SU-DHL-6 (cell line): ENCODE results near the gene CCDC15.

Source experiments
- H2AFZ ChIP-seq: fragments of 200-600 bp; sonication (generic); 2 replicates; pipeline ENCODE4 v1.6.1; 2014; ENCODE audit warnings: low read depth, mild to moderate bottlenecking, moderate library complexity, mixed read lengths, antibody characterized with exemption, low read length; ENCODE audit not compliant: severe bottlenecking
- H3F3A ChIP-seq: fragments of 200-600 bp; shearing (Covaris generic); 2 replicates; pipeline ENCODE4 v1.6.0; 2016; ENCODE audit warnings: antibody characterized with exemption, mild to moderate bottlenecking; ENCODE audit not compliant: insufficient read depth
- H3K27ac ChIP-seq: fragments of 200-600 bp; sonication (generic); 2 replicates; pipeline ENCODE4 v1.5.1; 2016; ENCODE audit warnings: low read depth, mild to moderate bottlenecking, low read length, moderate library complexity, mixed read lengths
- H3K27me3 ChIP-seq: fragments of 200-600 bp; sonication (generic), shearing (Covaris generic); 2 replicates; pipeline ENCODE4 v1.6.0; 2014; ENCODE audit warnings: mild to moderate bottlenecking, low read length
- H3K36me3 ChIP-seq: fragments of 200-600 bp; sonication (generic); 2 replicates; pipeline ENCODE4 v1.6.1; 2014; ENCODE audit warnings: mild to moderate bottlenecking, low read length, mixed read lengths
- H3K4me2 ChIP-seq: fragments of 300-600, 200-600 bp; shearing (Covaris generic), sonication (generic); 2 replicates; pipeline ENCODE4 v1.6.0; 2014; ENCODE audit warnings: low read length, low read depth, mild to moderate bottlenecking; ENCODE audit not compliant: poor library complexity, severe bottlenecking
- H3K4me3 ChIP-seq: fragments of 200-600 bp; sonication (generic); 2 replicates; pipeline ENCODE4 v1.5.1; 2014; ENCODE audit warnings: antibody characterized with exemption, low read length, mild to moderate bottlenecking, mixed read lengths; ENCODE audit not compliant: insufficient read depth, poor library complexity, severe bottlenecking
- H3K79me2 ChIP-seq: fragments of 200-600 bp; sonication (generic); 2 replicates; pipeline ENCODE4 v1.6.1; 2014; ENCODE audit warnings: mild to moderate bottlenecking, low read length, moderate library complexity; ENCODE audit not compliant: insufficient read depth
- H3K9ac ChIP-seq: fragments of 200-600 bp; sonication (generic); 2 replicates; pipeline ENCODE4 v1.7.0; 2014; ENCODE audit warnings: mild to moderate bottlenecking, low read length
- H3K9me2 ChIP-seq: fragments of 200-600 bp; sonication (generic); replicated peaks from 2 replicates; pipeline ENCODE4 v1.6.1; 2014; ENCODE audit warnings: low read length; ENCODE audit not compliant: insufficient read depth
- H3K9me3 ChIP-seq: fragments of 200-600 bp; sonication (generic); 2 replicates; pipeline ENCODE4 v1.6.1; 2014; ENCODE audit warnings: low read length, mixed read lengths; ENCODE audit not compliant: insufficient read depth
- H4K20me1 ChIP-seq: fragments of 200-600 bp; sonication (generic); 2 replicates; pipeline ENCODE4 v1.6.1; 2014; ENCODE audit warnings: low read depth, mild to moderate bottlenecking, antibody characterized with exemption, low read length, moderate library complexity, mixed read lengths
- CTCF ChIP-seq: fragments of 200-600 bp; sonication (generic); IDR thresholded peaks from one replicate; pipeline ENCODE4 v1.5.1; 2017; ENCODE audit warnings: antibody characterized with exemption, mild to moderate bottlenecking, low read length, moderate library complexity; ENCODE audit not compliant: insufficient read depth, poor library complexity, severe bottlenecking
- EZH2phosphoT487 ChIP-seq: fragments of 200-600 bp; sonication (generic), shearing (Covaris generic); conservative IDR thresholded peaks from 2 replicates; pipeline ENCODE4 v1.6.1; 2018; ENCODE audit warnings: mild to moderate bottlenecking, antibody characterized with exemption, low read length, moderate library complexity, mixed read lengths

CCDC15 gene

GRCh38 chr11:125072961-125073590 is 119.1 kb downstream of the CCDC15 start:
- Histone ChIP-seq H3F3A (no peaks in the 10 kb centered on the region), H3K36me3 (no peaks in the 10 kb centered on the region), H3K4me2 (peak overlapping the region; percentile 32), H3K9ac (no peak overlapping the region), H4K20me1 (no peaks in the 10 kb centered on the region), H3K79me2 (no peaks in the 10 kb centered on the region), H3K4me3 (no peak overlapping the region), H3K9me3 (no peaks in the 10 kb centered on the region), H3K27me3 (no peaks in the 10 kb centered on the region), H3K27ac (no peak overlapping the region), H3K9me2 (no peaks in the 10 kb centered on the region), H2AFZ (no peak overlapping the region)
- no peak for TF ChIP-seq EZH2phosphoT487

GRCh38 chr11:125073616-125074483 is 119.8 kb downstream of the CCDC15 start:
- Histone ChIP-seq H3K9me2 (no peaks in the 10 kb centered on the region), H3K36me3 (no peaks in the 10 kb centered on the region), H2AFZ (no peak overlapping the region), H3K9me3 (no peaks in the 10 kb centered on the region), H3K9ac (no peak overlapping the region), H4K20me1 (no peaks in the 10 kb centered on the region), H3K79me2 (no peaks in the 10 kb centered on the region), H3K27ac (no peak overlapping the region), H3F3A (no peaks in the 10 kb centered on the region), H3K4me3 (no peak overlapping the region), H3K27me3 (no peaks in the 10 kb centered on the region), H3K4me2 (no peak overlapping the region)
- TF ChIP-seq EZH2phosphoT487 = no peak

GRCh38 chr11:125074511-125075241 is 120.7 kb downstream of the CCDC15 start:
- Histone ChIP-seq H3K27me3 (no peaks in the 10 kb centered on the region), H3K9ac (no peak overlapping the region), H4K20me1 (no peaks in the 10 kb centered on the region), H3K79me2 (no peaks in the 10 kb centered on the region), H3K9me3 (no peaks in the 10 kb centered on the region), H3K27ac (no peak overlapping the region), H3K9me2 (no peaks in the 10 kb centered on the region), H2AFZ (no peak overlapping the region), H3F3A (no peaks in the 10 kb centered on the region), H3K4me2 (no peak overlapping the region), H3K4me3 (no peak overlapping the region), H3K36me3 (no peaks in the 10 kb centered on the region)
- TF ChIP-seq CTCF (no peak), EZH2phosphoT487 (no peak)

GRCh38 chr11:125075242-125075625 is 121.2 kb downstream of the CCDC15 start:
- TF ChIP-seq EZH2phosphoT487 (no peak), CTCF (no peak)
- no peak overlapping the region for H3K27ac ChIP-seq

More at GRCh38 chr11:125075242-125075625, 121.2 kb downstream of the CCDC15 start:
- Histone ChIP-seq H3K27me3 (no peaks in the 10 kb centered on the region), H3K4me3 (no peak overlapping the region), H3K79me2 (no peaks in the 10 kb centered on the region), H3F3A (no peaks in the 10 kb centered on the region), H3K9me2 (no peaks in the 10 kb centered on the region), H2AFZ (no peak overlapping the region), H3K9me3 (no peaks in the 10 kb centered on the region), H3K9ac (no peak overlapping the region), H3K4me2 (no peak overlapping the region), H3K36me3 (no peaks in the 10 kb centered on the region), H4K20me1 (no peaks in the 10 kb centered on the region)
